Osteocyte (in vitro differentiated cells): ENCODE measurements around the gene SCFD2. TPM values are rescaled to one million over a fixed set of nuclear protein-coding genes. Genes with fewer than 3 reads are reported as not detected.
"Not testable (repeated sequence)": the region's sequence is repeated elsewhere in the genome, so short reads cannot be mapped to it uniquely, and the experiment has no call there.

ENCODE experiments used
- DNase-seq: peaks from one replicate; pipeline ENCODE4 v3.0.0; 2021; ENCODE audit warnings: mixed read lengths; ENCODE audit not compliant: unreplicated experiment; ENCODE audit errors: extremely low spot score
- H3K27ac Mint-ChIP-seq: one replicate; pipeline ENCODE4 v1.8.0; 2021; ENCODE audit warnings: mild to moderate bottlenecking, mixed read lengths; ENCODE audit not compliant: unreplicated experiment
- H3K27me3 Mint-ChIP-seq: one replicate; pipeline ENCODE4 v1.8.0; 2021; ENCODE audit warnings: mixed read lengths; ENCODE audit not compliant: unreplicated experiment
- H3K36me3 Mint-ChIP-seq: one replicate; pipeline ENCODE4 v1.8.0; 2021; ENCODE audit warnings: mixed read lengths; ENCODE audit not compliant: unreplicated experiment
- H3K4me1 Mint-ChIP-seq: one replicate; pipeline ENCODE4 v1.8.0; 2021; ENCODE audit warnings: mixed read lengths; ENCODE audit not compliant: unreplicated experiment
- H3K4me3 Mint-ChIP-seq: one replicate; pipeline ENCODE4 v1.8.0; 2021; ENCODE audit warnings: mild to moderate bottlenecking, moderate library complexity, mixed read lengths; ENCODE audit not compliant: unreplicated experiment
- H3K9me3 Mint-ChIP-seq: one replicate; pipeline ENCODE4 v1.8.0; 2021; ENCODE audit warnings: mixed read lengths; ENCODE audit not compliant: unreplicated experiment
- long read RNA-seq: library from polyadenylated mRNA; unstranded; transcript quantifications from one replicate; pipeline ENCODE4 v2.0.0, GENCODE V29; 2021
- total RNA-seq: library from RNA; stranded (reverse); gene quantifications from 2 replicates; pipeline ENCODE4 v1.2.1, GENCODE V29; 2021
- TF ChIP-seq, protein P1 (sequence below): fragments of 200-600 bp; sonication (generic); IDR thresholded peaks from 2 replicates; pipeline ENCODE4 v1.5.0; 2021; ENCODE audit warnings: antibody characterized with exemption, mild to moderate bottlenecking, moderate library complexity

SCFD2 gene
- 10.3 and 14.0 TPM in 2 replicates for total RNA-seq
- long read RNA-seq, partial matches to known transcripts, result 4 of 15 reads
- long read RNA-seq, other reads (novel, unspliced or antisense), result 11 of 15 reads

DNA sequence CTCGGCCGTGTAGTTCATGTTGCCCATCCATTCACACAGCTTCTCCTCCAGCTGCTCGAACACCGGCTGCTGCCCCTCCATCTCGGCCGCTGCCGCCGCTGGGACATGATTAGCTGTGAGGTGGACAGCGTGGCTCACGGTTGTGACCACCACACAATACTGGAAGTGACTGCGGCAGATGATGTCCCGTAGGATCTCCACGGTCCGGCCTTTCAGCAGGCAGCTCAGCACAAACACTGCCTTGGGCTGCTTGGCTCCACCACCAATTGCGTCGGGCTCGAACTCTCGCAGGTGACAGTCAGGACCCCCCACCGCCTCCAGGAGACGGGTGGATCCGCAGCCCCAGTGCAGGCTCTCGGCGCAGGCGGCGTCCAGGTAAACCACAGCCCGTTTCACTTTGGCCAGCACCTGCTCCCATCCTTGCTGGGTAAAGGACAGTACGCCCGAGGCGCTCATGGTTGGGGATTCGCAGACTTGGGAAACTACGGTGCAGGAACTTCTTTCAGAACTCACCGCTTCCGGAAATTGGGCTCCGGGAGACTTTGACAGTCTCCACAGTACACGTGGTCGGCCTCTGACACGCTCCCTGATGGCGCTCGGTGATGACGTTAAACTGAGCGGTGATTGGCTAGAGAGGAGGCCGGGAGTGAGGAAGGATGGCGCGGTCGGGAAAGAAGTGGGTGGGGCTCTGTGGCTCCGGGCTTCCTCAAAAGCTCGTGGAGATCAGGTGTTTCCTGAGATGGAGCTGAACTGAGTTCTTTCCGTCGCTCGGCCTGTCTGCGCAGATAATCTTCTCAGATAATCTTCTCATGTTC lies at the start of gene SCFD2:
Gene SCFD2, minus strand, starts transcription at position 576 of the 815 bp plus-strand sequence.
- Mint-ChIP-seq H3K9me3 (no peaks in the 10 kb centered on the region), H3K27ac (peak within 1 kb of the TSS; percentile 95), H3K4me1 (peaks cover 37% of the 10 kb centered on the region)

DNA sequence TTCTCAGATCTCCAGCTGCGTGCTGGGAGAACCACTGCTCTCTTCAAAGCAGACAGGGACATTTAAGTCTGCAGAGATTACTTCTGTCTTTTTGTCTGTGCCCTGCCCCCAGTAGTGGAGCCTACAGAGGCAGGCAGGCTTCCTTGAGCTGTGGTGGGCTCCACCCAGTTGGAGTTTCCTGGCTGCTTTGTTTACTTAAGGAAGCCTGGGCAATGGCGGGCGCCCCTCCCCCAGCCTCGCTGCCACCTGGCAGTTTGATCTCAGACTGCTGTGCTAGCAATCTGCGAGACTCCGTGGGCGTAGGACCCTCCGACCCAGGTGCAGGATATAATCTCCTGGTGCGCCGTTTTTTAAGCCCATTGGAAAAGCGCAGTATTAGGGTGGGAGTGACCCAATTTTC lies 43.6 kb upstream of the SCFD2 start:
- DNase-seq, result not testable (repeated sequence)
- H3K36me3 Mint-ChIP-seq, result peaks cover 34% of the 10 kb centered on the region

More for the DNA sequence above, at the start of gene SCFD2:
- DNase-seq, result peak; percentile 97
- peak within 1 kb of the TSS; percentile 93 for H3K4me3 Mint-ChIP-seq
- H3K36me3 Mint-ChIP-seq, result peaks cover 3% of the 10 kb centered on the region
- TF ChIP-seq, protein P1, sequence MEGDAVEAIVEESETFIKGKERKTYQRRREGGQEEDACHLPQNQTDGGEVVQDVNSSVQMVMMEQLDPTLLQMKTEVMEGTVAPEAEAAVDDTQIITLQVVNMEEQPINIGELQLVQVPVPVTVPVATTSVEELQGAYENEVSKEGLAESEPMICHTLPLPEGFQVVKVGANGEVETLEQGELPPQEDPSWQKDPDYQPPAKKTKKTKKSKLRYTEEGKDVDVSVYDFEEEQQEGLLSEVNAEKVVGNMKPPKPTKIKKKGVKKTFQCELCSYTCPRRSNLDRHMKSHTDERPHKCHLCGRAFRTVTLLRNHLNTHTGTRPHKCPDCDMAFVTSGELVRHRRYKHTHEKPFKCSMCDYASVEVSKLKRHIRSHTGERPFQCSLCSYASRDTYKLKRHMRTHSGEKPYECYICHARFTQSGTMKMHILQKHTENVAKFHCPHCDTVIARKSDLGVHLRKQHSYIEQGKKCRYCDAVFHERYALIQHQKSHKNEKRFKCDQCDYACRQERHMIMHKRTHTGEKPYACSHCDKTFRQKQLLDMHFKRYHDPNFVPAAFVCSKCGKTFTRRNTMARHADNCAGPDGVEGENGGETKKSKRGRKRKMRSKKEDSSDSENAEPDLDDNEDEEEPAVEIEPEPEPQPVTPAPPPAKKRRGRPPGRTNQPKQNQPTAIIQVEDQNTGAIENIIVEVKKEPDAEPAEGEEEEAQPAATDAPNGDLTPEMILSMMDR, result no peak
- H3K27me3 Mint-ChIP-seq, result peaks cover 26% of the 10 kb centered on the region

DNA sequence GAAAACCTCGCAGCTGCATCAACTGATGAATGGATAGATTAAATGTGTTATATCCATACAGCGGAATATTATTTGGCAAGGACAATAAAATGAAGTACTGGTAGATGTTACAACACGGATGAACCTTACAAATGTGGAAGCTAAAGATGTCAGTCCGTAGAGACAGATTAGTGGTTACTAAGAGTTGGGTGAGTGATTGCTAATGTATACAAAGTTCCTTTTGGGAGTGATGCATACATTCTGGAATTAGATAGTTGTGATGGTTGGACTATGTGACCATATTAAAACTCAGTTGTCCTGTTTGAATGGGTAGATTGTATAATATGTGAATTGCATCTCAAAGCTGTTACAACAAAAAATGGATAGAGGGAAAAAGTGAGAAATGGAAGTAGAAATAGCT lies 14.4 kb upstream of the SCFD2 start:
- TF ChIP-seq, protein P1, result no peak
- Mint-ChIP-seq H3K27me3 (no peaks in the 10 kb centered on the region), H3K36me3 (peaks cover 16% of the 10 kb centered on the region), H3K27ac (no peak overlapping the region), H3K9me3 (no peaks in the 10 kb centered on the region), H3K4me3 (no peak overlapping the region), H3K4me1 (peaks cover 26% of the 10 kb centered on the region)
- DNase-seq, result no peak

More for the DNA sequence above, 43.6 kb upstream of the SCFD2 start:
- H3K4me3 Mint-ChIP-seq, H3K4me1 Mint-ChIP-seq, H3K9me3 Mint-ChIP-seq, H3K27me3 Mint-ChIP-seq, H3K27ac Mint-ChIP-seq: not testable (repeated sequence)

DNA sequence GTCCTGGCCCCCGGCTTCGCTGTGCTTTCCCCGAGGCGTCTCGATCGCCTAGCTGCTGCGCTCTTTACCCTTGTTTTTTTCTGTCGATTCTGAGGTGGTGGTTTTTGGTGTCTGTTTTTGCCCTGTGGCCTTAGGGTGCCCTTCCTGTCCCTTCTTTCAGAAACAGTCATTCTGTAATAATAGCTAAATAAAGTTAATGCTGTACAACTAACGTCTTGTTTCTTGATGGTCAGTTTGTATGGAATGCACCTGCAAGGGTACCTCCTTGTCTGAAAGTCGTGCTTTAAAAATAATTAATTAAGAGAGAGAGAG lies 12.3 kb upstream of the SCFD2 start:
- Mint-ChIP-seq H3K27me3 (peaks cover 1% of the 10 kb centered on the region), H3K27ac (peak overlapping the region; percentile 97), H3K9me3 (no peaks in the 10 kb centered on the region), H3K4me1 (peaks cover 26% of the 10 kb centered on the region), H3K36me3 (peaks cover 7% of the 10 kb centered on the region), H3K4me3 (peak overlapping the region; percentile 97)
- TF ChIP-seq, protein P1, result no peak
- no peak for DNase-seq

DNA sequence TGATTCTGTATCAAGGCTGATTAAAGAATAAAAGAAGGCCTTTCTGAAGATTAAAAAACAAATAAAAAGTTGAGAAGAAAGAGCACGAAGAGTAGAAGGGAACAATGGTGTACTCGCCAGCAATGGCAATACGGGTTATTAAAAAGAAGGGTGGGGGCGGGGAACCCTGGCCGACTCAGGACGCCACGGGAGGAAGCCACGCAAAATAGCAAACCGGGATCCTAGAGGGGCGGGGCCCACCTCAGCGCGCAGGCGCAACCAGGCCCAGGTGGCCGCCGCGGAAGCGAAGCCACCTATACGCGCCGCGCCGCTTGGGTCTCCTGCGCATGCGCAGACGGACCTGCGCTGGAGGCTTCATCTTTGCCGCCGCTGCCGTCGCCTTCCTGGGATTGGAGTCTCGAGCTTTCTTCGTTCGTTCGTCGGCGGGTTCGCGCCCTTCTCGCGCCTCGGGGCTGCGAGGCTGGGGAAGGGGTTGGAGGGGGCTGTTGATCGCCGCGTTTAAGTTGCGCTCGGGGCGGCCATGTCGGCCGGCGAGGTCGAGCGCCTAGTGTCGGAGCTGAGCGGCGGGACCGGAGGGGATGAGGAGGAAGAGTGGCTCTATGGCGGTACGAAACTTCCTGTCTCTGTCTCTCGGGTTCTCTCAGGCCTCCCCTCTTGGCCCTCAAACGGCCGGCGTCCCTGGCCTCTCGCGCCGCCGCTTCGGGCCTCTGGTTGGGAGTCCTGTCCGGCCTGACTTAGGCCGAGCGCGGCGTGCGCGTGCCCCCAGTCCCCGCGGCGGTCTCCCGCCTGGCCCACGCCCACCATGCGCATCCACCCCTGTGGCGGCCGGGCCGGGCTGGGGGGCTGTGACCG lies 11.7 kb upstream of the SCFD2 start, which contains the start of gene FIP1L1:
Gene FIP1L1, plus strand, starts transcription at position 323 of the 852 bp plus-strand sequence. Its CDS starts 198 bp downstream, at position 521.
- H3K27ac Mint-ChIP-seq, result peak within 1 kb of the TSS; percentile 97
- peaks cover 3% of the 10 kb centered on the region for H3K27me3 Mint-ChIP-seq
- no peaks in the 10 kb centered on the region for H3K9me3 Mint-ChIP-seq
- H3K4me3 Mint-ChIP-seq, result peak within 1 kb of the TSS; percentile 97
- TF ChIP-seq, protein P1, result no peak
- DNase-seq, result peak; percentile 98
- H3K4me1 Mint-ChIP-seq, result peaks cover 26% of the 10 kb centered on the region
- peaks cover 4% of the 10 kb centered on the region for H3K36me3 Mint-ChIP-seq
